ENCODE measurements around the gene ZSCAN26. TPM values are rescaled to one million over a fixed set of nuclear protein-coding genes. Genes with fewer than 3 reads are reported as not detected.

The ZSCAN26 gene
- total RNA-seq (2014; rRNA removed; shearing (Covaris generic); ENCODE audit: low replicate concordance): 20.0 and 29.9 TPM in 2 replicates

GRCh38 chr6:28266962-28267694 lies at the start of gene ZSCAN26:
TSS of gene ZSCAN26 (plus strand) at chr6:28267143. CDS start at chr6:28271920, 4,777 bp downstream.
- peak; percentile 91 for DNase-seq (ENCODE audit: low read depth)
- in situ Hi-C loops (cut with HindIII; ENCODE audit: low pct_unique_long_range_greater_than_20kb, low sequenced_read_pairs): no loop called here

- in situ Hi-C loops (cut with HindIII; ENCODE audit: low pct_unique_long_range_greater_than_20kb, low sequenced_read_pairs): no loop called here
- no peak for DNase-seq (ENCODE audit: low read depth)
Measured at GRCh38 chr6:28217890-28218289, 49.1 kb upstream of the ZSCAN26 start.

- in situ Hi-C loops (cut with HindIII; ENCODE audit: low pct_unique_long_range_greater_than_20kb, low sequenced_read_pairs): no loop called here
- DNase-seq (ENCODE audit: low read depth): peak; percentile 73
Measured at GRCh38 chr6:28218312-28219248, 48.4 kb upstream of the ZSCAN26 start.

- in situ Hi-C loops (cut with HindIII; ENCODE audit: low pct_unique_long_range_greater_than_20kb, low sequenced_read_pairs): no loop called here
- no peak for DNase-seq (ENCODE audit: low read depth)
Measured at GRCh38 chr6:28220257-28221133, 46.4 kb upstream of the ZSCAN26 start.

- DNase-seq (ENCODE audit: low read depth): no peak
- in situ Hi-C loops (cut with HindIII; ENCODE audit: low pct_unique_long_range_greater_than_20kb, low sequenced_read_pairs): no loop called here
Measured at GRCh38 chr6:28224131-28225055, 42.5 kb upstream of the ZSCAN26 start.

- in situ Hi-C loops (cut with HindIII; ENCODE audit: low pct_unique_long_range_greater_than_20kb, low sequenced_read_pairs): no loop called here
- DNase-seq (ENCODE audit: low read depth): peak; percentile 86
Measured at GRCh38 chr6:28225056-28225834, 41.7 kb upstream of the ZSCAN26 start, which contains the start of gene ZSCAN9. TSS of gene ZSCAN9 (plus strand) at chr6:28225275. CDS start at chr6:28227085, 1,810 bp downstream.

GRCh38 chr6:28226460-28226859 lies 40.5 kb upstream of the ZSCAN26 start:
- in situ Hi-C loops (cut with HindIII; ENCODE audit: low pct_unique_long_range_greater_than_20kb, low sequenced_read_pairs): no loop called here
- DNase-seq (ENCODE audit: low read depth): no peak

GRCh38 chr6:28232785-28233184 lies 34.2 kb upstream of the ZSCAN26 start:
- DNase-seq (ENCODE audit: low read depth): no peak
- in situ Hi-C loops (cut with HindIII; ENCODE audit: low pct_unique_long_range_greater_than_20kb, low sequenced_read_pairs): no loop called here

GRCh38 chr6:28235912-28236452 lies 31.0 kb upstream of the ZSCAN26 start:
- in situ Hi-C loops (cut with HindIII; ENCODE audit: low pct_unique_long_range_greater_than_20kb, low sequenced_read_pairs): no loop called here
- DNase-seq (ENCODE audit: low read depth): no peak

GRCh38 chr6:28239636-28240035 lies 27.3 kb upstream of the ZSCAN26 start:
- in situ Hi-C loops (cut with HindIII; ENCODE audit: low pct_unique_long_range_greater_than_20kb, low sequenced_read_pairs): no loop called here
- DNase-seq (ENCODE audit: low read depth): no peak

GRCh38 chr6:28240471-28240870 lies 26.5 kb upstream of the ZSCAN26 start:
- in situ Hi-C loops (cut with HindIII; ENCODE audit: low pct_unique_long_range_greater_than_20kb, low sequenced_read_pairs): no loop called here

GRCh38 chr6:28243946-28244345 lies 23.0 kb upstream of the ZSCAN26 start:
- in situ Hi-C loops (cut with HindIII; ENCODE audit: low pct_unique_long_range_greater_than_20kb, low sequenced_read_pairs): no loop called here
- DNase-seq (ENCODE audit: low read depth): no peak

More at GRCh38 chr6:28240471-28240870, 26.5 kb upstream of the ZSCAN26 start:
- DNase-seq (ENCODE audit: low read depth): no peak

GRCh38 chr6:28245206-28245941 lies 21.6 kb upstream of the ZSCAN26 start:
- in situ Hi-C loops (cut with HindIII; ENCODE audit: low pct_unique_long_range_greater_than_20kb, low sequenced_read_pairs): no loop called here
- DNase-seq (ENCODE audit: low read depth): no peak

GRCh38 chr6:28248916-28249315 lies 18.0 kb upstream of the ZSCAN26 start:
- no peak for DNase-seq (ENCODE audit: low read depth)
- in situ Hi-C loops (cut with HindIII; ENCODE audit: low pct_unique_long_range_greater_than_20kb, low sequenced_read_pairs): no loop called here

GRCh38 chr6:28250747-28251146 lies 16.2 kb upstream of the ZSCAN26 start:
- in situ Hi-C loops (cut with HindIII; ENCODE audit: low pct_unique_long_range_greater_than_20kb, low sequenced_read_pairs): no loop called here
- DNase-seq (ENCODE audit: low read depth): no peak

GRCh38 chr6:28251661-28252008 lies 15.3 kb upstream of the ZSCAN26 start:
- DNase-seq (ENCODE audit: low read depth): no peak
- in situ Hi-C loops (cut with HindIII; ENCODE audit: low pct_unique_long_range_greater_than_20kb, low sequenced_read_pairs): no loop called here
